ENCODE results near the gene ETV6.
"Not testable (repeated sequence)": the region's sequence is repeated elsewhere in the genome, so short reads cannot be mapped to it uniquely, and the experiment has no call there.

Gene ETV6

GRCh38 chr12:11672256-11673191 is 23.1 kb downstream of the ETV6 start:
- no peak for DNase-seq

- DNase-seq, result no peak
Measured at GRCh38 chr12:11673666-11674461, 24.4 kb downstream of the ETV6 start.

- DNase-seq, result no peak
Measured at GRCh38 chr12:11674894-11675390, 25.5 kb downstream of the ETV6 start.

- DNase-seq, result no peak
Measured at GRCh38 chr12:11676052-11676451, 26.6 kb downstream of the ETV6 start.

- no peak for DNase-seq
Measured at GRCh38 chr12:11677093-11677492, 27.6 kb downstream of the ETV6 start.

GRCh38 chr12:11677752-11678151 is 28.3 kb downstream of the ETV6 start:
- DNase-seq, result no peak

GRCh38 chr12:11678781-11679180 is 29.3 kb downstream of the ETV6 start:
- DNase-seq, result no peak

GRCh38 chr12:11681207-11681606 is 31.7 kb downstream of the ETV6 start:
- DNase-seq, result no peak

- DNase-seq, result not testable (repeated sequence)
Measured at GRCh38 chr12:11681695-11682094, 32.2 kb downstream of the ETV6 start.

GRCh38 chr12:11684393-11684792 is 34.9 kb downstream of the ETV6 start:
- DNase-seq, result no peak

- no peak for DNase-seq
Measured at GRCh38 chr12:11684811-11685210, 35.3 kb downstream of the ETV6 start.

GRCh38 chr12:11685316-11685715 is 35.8 kb downstream of the ETV6 start:
- no peak for DNase-seq

GRCh38 chr12:11685716-11686115 is 36.2 kb downstream of the ETV6 start:
- DNase-seq, result no peak

GRCh38 chr12:11686120-11686519 is 36.6 kb downstream of the ETV6 start:
- no peak for DNase-seq

- DNase-seq, result no peak
Measured at GRCh38 chr12:11687528-11687927, 38.1 kb downstream of the ETV6 start.

- no peak for DNase-seq
Measured at GRCh38 chr12:11688379-11688778, 38.9 kb downstream of the ETV6 start.

GRCh38 chr12:11688831-11689230 is 39.4 kb downstream of the ETV6 start:
- DNase-seq, result no peak

GRCh38 chr12:11689591-11690186 is 40.2 kb downstream of the ETV6 start:
- peak; percentile 22 to 48 for DNase-seq

- DNase-seq, result no peak
Measured at GRCh38 chr12:11693067-11693466, 43.6 kb downstream of the ETV6 start.

GRCh38 chr12:11693601-11694000 is 44.1 kb downstream of the ETV6 start:
- no peak for DNase-seq

- no peak for DNase-seq
Measured at GRCh38 chr12:11694528-11694927, 45.1 kb downstream of the ETV6 start.

- peak in 1 of 2 experiments; percentile 4 for DNase-seq
Measured at GRCh38 chr12:11695321-11695720, 45.8 kb downstream of the ETV6 start.

GRCh38 chr12:11696084-11696483 is 46.6 kb downstream of the ETV6 start:
- no peak for DNase-seq
